NOMO-1 (cell line): ENCODE results near the gene CTU1.

Experiments used
- DNase-seq, 2 experiments: peaks; one replicate each; lab custom pipeline; 2025; ENCODE audit not compliant: unreplicated experiment in 2 of 2; lab: John Stamatoyannopoulos, UW

CTU1 gene

GRCh38 chr19:51107406-51108065 is 673 bp downstream of the CTU1 start:
- no peak for DNase-seq

GRCh38 chr19:51103926-51104341 is 4.3 kb downstream of the CTU1 start:
- DNase-seq, result no peak

- DNase-seq, result no peak
Measured at GRCh38 chr19:51102991-51103390, 5.2 kb downstream of the CTU1 start.

GRCh38 chr19:51101171-51101865 is 6.9 kb downstream of the CTU1 start:
- no peak for DNase-seq

GRCh38 chr19:51100601-51101000 is 7.6 kb downstream of the CTU1 start:
- DNase-seq, result no peak

GRCh38 chr19:51099047-51099382 is 9.2 kb downstream of the CTU1 start:
- DNase-seq, result no peak

GRCh38 chr19:51098365-51099046 is 9.7 kb downstream of the CTU1 start:
- DNase-seq, result no peak

- DNase-seq, result no peak
Measured at GRCh38 chr19:51097796-51098195, 10.4 kb downstream of the CTU1 start.

GRCh38 chr19:51097166-51097738 is 11.0 kb downstream of the CTU1 start:
- DNase-seq, result peak in 1 of 2 experiments; percentile 14

GRCh38 chr19:51096473-51097165 is 11.6 kb downstream of the CTU1 start:
- no peak for DNase-seq

GRCh38 chr19:51094696-51095279 is 13.4 kb downstream of the CTU1 start:
- no peak for DNase-seq

GRCh38 chr19:51093510-51094345 is 14.5 kb downstream of the CTU1 start:
- DNase-seq, result no peak

- no peak for DNase-seq
Measured at GRCh38 chr19:51093101-51093500, 15.1 kb downstream of the CTU1 start.

GRCh38 chr19:51091895-51092873 is 16.0 kb downstream of the CTU1 start:
- no peak for DNase-seq

- no peak for DNase-seq
Measured at GRCh38 chr19:51091126-51091525, 17.1 kb downstream of the CTU1 start.

GRCh38 chr19:51090471-51090870 is 17.7 kb downstream of the CTU1 start:
- no peak for DNase-seq

GRCh38 chr19:51089786-51090185 is 18.4 kb downstream of the CTU1 start:
- no peak for DNase-seq

GRCh38 chr19:51086153-51086850 is 21.9 kb downstream of the CTU1 start:
- no peak for DNase-seq
